GM19193 (cell line): ENCODE results near the gene SLCO2A1.

Experiments used
- POLR2A ChIP-seq: IDR thresholded peaks from 4 replicates; pipeline ENCODE4 v1.6.1; 2011; ENCODE audit not compliant: insufficient read depth, insufficient read length; ENCODE audit errors: extremely low read depth

Gene SLCO2A1

GRCh38 chr3:133953297-133953696 is 76.4 kb downstream of the SLCO2A1 start:
- no peak for TF ChIP-seq POLR2A

- TF ChIP-seq POLR2A, result no peak
These were observed 80.3 kb downstream of the SLCO2A1 start for GRCh38 chr3:133949438-133949837.

GRCh38 chr3:133948996-133949395 is 80.7 kb downstream of the SLCO2A1 start:
- no peak for TF ChIP-seq POLR2A

DNA sequence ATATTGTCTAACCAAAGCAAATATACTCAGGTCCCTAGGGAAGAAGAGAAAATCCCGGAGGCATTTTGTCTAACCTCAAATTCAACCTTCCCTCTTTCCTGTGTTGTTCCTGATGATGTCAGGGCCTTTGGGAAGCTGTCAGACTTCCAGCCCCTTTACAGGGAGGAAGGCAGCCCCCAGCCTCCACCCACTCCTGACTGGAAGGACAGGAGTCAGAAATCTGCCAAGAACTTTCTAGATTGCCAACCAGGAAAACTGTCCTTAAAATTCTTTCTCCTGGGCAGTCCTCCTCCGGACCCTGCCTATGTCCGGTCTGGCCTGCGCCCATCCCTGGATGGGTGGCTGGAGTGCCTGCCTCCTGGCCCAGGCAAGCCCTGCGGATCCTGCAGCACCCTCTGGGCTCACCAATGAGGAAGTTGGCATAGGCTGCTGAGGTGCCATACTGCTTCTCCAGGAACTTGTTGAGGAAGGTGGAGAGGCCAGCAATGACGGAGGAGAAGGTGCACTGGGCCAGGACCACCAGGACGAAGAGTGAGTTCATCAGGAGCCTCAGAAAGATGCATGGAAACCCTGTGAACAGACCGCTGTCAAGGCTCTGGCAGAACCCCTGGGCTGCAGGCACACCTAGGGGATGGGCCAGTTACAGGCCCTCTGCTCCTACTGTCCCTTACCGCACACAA is 81.5 kb downstream of the SLCO2A1 start:
- no peak for TF ChIP-seq POLR2A

DNA sequence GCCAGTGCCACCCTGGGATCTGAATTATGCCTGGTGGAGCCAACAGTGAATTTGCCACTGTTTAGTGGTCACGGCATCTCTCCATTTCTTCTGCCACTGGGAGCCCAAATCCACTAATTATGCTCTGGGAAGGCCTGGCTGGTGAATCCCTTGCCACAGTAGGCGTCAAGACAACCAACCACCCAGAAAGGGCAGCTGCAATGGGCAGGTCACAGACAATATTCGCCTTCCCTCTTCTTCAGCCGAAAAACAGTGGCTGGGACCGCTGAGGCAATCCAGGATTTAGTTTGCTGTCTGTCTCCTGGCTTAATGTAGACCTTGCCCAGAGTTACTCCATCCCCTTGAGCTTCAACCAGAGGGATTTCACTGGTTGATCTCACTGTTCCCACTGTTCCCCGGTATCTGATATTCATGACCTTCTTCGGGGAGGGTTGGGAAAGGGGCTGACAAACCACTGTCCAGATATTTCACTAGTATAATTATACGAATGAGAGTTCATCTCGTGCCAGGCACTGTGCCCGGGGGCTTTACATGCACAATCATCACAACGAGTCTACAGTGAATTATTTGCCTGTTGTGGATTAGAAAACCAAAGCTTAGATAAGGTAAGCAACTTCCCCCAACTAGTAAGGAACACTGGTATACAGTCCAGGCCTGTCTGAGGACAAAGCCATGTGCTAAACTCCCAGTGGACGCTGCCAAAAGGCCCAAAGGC is 84.2 kb downstream of the SLCO2A1 start:
- TF ChIP-seq POLR2A, result no peak

GRCh38 chr3:133944641-133945380 is 84.9 kb downstream of the SLCO2A1 start:
- no peak for TF ChIP-seq POLR2A

- TF ChIP-seq POLR2A, result no peak
These were observed 85.5 kb downstream of the SLCO2A1 start for GRCh38 chr3:133944181-133944580.

GRCh38 chr3:133943639-133944141 is 86.0 kb downstream of the SLCO2A1 start:
- TF ChIP-seq POLR2A, result no peak

- no peak for TF ChIP-seq POLR2A
These were observed 86.6 kb downstream of the SLCO2A1 start for GRCh38 chr3:133943031-133943535.

DNA sequence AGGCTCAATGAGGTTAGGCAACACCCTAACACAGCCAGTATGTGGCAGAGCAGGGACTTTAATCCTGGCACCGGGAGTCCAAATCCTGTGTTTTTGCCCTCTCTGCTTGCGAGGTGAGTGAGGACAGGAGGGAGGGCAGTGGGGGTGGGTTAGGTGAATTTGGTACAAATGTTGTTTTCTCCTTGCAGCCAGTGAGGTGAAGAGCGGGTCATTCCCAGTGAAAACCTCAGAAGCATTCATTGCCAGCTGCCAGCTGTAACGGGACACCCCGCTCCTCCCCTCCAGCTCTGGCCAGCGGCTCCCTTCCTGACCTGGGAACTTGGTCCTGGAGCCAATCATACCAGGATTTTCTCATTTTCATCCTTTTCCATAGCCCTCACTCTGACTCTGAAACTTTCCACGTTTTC is 88.3 kb downstream of the SLCO2A1 start:
- no peak for TF ChIP-seq POLR2A

DNA sequence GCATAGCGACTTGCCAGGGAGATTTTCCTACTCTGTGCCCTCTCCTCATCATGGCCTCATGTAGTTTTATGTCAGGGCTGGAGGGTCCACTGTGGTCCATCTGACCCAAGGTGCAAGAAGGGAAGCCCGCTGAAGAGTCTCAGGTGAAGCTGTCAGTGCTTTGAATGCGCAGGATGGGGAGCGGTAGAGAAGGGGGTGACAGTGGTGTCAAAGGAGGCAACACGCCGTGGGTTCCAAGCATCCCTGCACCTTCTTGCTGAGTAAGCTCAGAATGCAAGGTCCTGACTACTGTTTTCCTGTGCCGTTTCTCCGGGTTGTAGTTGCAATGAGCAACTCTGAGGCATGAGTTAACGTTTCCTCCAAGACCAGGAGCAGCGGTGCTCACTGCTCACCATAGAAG is 89.2 kb downstream of the SLCO2A1 start:
- TF ChIP-seq POLR2A, result no peak

DNA sequence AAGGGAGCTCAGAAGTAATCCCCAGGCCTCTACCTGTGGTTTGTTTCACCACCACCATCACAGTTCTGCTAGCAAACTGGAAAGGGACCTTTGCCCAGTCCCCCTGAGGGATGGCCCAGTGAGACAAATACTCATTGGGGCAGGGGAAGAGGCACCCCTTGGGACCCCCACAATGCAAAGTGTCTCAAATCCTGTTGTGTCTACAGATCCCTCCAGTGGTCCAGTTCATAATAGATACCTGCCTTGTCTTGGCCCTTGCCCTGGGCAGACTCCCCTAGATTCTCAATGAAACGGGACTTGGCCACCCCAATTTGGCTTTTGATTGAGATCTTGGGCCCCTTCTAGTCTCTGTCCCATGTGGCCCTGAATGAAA is 90.3 kb downstream of the SLCO2A1 start:
- TF ChIP-seq POLR2A, result no peak

DNA sequence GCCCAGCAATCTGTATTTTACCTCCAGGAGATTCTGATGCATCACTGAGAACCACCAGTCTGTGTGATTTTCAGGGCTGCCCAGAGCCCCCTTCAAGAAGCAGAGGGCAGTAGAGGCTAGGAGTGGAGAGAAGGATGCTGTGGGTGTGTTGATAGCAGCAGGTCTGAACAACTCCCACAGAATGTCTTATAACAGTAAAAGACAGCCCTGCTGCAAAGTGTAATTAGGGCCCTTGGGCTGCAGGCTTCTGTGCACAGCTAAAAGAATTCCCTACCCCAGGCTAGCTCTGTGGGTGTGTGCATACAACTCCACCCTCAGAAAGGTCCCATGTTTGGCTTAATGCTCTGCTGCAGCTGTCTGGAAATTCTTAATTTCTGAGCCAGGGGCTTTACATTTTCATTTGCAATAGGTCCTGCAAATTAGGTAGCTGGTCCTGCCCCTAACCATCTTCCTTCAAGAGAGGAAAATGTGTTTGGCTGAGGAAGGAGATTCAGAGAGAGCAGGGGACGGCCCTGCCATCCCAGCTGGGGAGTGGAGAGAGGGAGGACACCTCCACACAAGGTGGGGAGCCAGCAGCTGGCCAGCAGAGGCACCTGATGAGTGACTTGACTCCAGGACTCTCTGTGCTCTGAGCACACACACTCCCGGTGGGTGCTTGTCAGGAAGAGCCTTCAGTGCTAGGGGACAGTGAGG is 90.8 kb downstream of the SLCO2A1 start:
- TF ChIP-seq POLR2A, result no peak

GRCh38 chr3:133937756-133938601 is 91.7 kb downstream of the SLCO2A1 start:
- no peak for TF ChIP-seq POLR2A

- no peak for TF ChIP-seq POLR2A
These were observed 92.6 kb downstream of the SLCO2A1 start for GRCh38 chr3:133937061-133937686.
